ENCODE measurements around the gene ARMC12.

ARMC12 gene

DNA sequence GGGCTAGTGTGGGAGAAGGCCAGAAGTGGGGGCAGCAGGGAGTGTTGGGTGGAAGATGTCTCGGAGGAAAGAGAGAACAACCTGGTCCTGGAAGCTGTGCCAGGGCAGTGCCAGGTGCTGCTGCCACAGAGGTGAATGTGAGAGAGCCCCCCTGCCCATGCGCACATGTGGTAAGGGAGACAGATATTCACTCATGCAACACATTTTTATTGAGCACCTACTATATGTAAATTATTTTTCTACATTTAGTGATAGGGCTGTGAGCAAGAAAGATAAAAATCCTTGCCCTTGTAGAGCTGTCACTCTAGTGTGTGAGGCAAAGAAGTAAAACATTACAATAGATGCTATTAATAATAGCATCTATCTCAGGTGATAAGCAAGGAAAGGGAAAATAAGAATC is 44.5 kb downstream of the ARMC12 start:
- TF ChIP-seq, protein P1, sequence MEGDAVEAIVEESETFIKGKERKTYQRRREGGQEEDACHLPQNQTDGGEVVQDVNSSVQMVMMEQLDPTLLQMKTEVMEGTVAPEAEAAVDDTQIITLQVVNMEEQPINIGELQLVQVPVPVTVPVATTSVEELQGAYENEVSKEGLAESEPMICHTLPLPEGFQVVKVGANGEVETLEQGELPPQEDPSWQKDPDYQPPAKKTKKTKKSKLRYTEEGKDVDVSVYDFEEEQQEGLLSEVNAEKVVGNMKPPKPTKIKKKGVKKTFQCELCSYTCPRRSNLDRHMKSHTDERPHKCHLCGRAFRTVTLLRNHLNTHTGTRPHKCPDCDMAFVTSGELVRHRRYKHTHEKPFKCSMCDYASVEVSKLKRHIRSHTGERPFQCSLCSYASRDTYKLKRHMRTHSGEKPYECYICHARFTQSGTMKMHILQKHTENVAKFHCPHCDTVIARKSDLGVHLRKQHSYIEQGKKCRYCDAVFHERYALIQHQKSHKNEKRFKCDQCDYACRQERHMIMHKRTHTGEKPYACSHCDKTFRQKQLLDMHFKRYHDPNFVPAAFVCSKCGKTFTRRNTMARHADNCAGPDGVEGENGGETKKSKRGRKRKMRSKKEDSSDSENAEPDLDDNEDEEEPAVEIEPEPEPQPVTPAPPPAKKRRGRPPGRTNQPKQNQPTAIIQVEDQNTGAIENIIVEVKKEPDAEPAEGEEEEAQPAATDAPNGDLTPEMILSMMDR (conservative IDR thresholded peaks at IDR 0.05; ENCODE audit: low read depth), result no peak
- H3K27ac ChIP-seq, result no peak overlapping the region
- ChIA-PET CTCF (no interaction called here), POLR2A (ENCODE audit: low non-redundant PET) (no interaction called here)
- no peak for DNase-seq (ENCODE audit: low spot score)

DNA sequence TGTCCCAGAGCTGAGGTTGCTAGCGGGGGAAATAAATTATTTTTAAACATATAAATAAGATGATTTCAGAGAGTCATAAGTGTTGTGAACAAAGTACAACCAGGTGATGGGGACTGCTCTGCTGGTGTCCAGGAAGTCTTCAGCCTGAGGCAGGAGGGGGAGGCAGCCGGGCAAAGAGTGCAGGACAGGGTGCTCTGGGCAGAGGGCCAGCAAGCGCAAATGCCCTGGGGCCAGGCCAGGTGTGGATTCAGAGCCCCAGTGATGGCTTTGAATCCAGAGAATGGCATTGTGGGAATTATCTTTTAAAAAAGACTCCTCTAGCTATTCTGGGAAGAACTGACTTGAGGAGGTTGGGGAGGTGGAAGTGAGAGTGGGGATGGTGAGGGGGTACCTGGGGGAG is 45.6 kb downstream of the ARMC12 start:
- POLR2A ChIA-PET (ENCODE audit: low non-redundant PET), result interaction anchor here (0.6 kb wide), 1 partner anchor 24 kb away, joined by 6 read pairs; no protein-coding TSS in a partner anchor
- peak; percentile 73 for DNase-seq (ENCODE audit: low spot score)

DNA sequence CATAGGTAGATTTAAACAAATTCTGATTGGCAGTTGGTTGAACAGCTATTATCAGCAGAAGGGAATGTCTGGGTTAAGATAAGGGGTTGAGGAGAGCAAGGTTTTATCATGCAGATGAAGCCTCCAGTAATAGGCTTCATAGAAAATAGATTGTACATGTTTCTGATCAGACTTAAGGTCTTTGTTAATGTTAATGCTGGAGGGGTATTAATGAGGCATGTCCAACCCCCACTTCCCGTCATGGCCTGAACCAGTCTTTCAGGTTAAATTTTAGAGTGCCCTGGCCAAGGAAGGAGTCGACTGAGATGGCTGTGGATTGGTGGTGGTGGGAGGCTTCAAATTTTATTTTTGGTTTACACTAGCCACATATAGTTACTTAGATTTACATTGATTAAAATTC is 47.4 kb downstream of the ARMC12 start:
- no peak for DNase-seq (ENCODE audit: low spot score)
- ChIA-PET POLR2A (ENCODE audit: low non-redundant PET) (no interaction called here), CTCF (no interaction called here)
- TF ChIP-seq, protein P1 (conservative IDR thresholded peaks at IDR 0.05; ENCODE audit: low read depth), result no peak
- no peak overlapping the region for H3K27ac ChIP-seq

More for the DNA sequence above, 45.6 kb downstream of the ARMC12 start:
- TF ChIP-seq, protein P1 (conservative IDR thresholded peaks at IDR 0.05; ENCODE audit: low read depth), result no peak
- CTCF ChIA-PET, result no interaction called here
- no peak overlapping the region for H3K27ac ChIP-seq

DNA sequence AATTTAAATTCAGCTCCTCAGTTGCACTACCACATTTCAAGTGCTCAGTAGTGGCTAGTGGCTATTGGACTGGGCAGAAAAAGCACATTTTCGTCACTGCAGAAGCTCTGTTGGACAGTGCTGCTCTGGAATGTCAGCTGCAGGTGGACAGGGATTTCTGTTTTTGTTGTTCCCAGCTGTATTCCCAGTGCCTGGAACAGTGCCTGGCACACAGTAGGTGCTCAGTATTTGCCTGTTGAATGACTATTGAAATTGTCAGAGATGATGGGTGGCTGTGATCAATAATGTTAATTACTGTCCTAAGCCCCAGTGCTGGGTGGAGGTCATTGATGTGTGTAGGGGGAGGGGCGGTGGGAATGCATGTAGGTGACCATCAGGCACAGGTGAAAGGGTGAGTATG is 49.4 kb downstream of the ARMC12 start:
- no peak for DNase-seq (ENCODE audit: low spot score)
- no peak overlapping the region for H3K27ac ChIP-seq
- TF ChIP-seq, protein P1 (conservative IDR thresholded peaks at IDR 0.05; ENCODE audit: low read depth), result no peak
- CTCF ChIA-PET, result no interaction called here
- POLR2A ChIA-PET (ENCODE audit: low non-redundant PET), result no interaction called here

DNA sequence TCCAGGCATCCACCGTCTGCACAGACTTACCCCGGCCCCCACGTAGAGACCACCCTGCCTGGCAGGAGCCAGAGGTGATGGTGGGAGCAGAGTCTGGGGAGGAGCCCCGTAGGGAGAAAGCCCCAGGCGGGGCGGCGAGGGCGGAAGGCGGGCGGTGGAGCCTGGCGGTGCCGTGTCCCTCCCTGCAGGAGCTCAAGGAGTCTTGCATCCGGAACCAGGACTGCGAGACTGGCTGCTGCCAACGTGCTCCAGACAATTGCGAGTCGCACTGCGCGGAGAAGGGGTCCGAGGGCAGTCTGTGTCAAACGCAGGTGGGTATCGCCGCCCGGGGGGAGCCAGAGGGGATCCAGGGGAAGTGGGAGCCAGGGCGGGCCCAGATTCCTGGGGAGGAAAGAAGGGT is 50.0 kb downstream of the ARMC12 start:
- no peak for DNase-seq (ENCODE audit: low spot score)
- TF ChIP-seq, protein P1 (conservative IDR thresholded peaks at IDR 0.05; ENCODE audit: low read depth), result no peak
- POLR2A ChIA-PET (ENCODE audit: low non-redundant PET), result no interaction called here
- no peak overlapping the region for H3K27ac ChIP-seq
- CTCF ChIA-PET, result no interaction called here

DNA sequence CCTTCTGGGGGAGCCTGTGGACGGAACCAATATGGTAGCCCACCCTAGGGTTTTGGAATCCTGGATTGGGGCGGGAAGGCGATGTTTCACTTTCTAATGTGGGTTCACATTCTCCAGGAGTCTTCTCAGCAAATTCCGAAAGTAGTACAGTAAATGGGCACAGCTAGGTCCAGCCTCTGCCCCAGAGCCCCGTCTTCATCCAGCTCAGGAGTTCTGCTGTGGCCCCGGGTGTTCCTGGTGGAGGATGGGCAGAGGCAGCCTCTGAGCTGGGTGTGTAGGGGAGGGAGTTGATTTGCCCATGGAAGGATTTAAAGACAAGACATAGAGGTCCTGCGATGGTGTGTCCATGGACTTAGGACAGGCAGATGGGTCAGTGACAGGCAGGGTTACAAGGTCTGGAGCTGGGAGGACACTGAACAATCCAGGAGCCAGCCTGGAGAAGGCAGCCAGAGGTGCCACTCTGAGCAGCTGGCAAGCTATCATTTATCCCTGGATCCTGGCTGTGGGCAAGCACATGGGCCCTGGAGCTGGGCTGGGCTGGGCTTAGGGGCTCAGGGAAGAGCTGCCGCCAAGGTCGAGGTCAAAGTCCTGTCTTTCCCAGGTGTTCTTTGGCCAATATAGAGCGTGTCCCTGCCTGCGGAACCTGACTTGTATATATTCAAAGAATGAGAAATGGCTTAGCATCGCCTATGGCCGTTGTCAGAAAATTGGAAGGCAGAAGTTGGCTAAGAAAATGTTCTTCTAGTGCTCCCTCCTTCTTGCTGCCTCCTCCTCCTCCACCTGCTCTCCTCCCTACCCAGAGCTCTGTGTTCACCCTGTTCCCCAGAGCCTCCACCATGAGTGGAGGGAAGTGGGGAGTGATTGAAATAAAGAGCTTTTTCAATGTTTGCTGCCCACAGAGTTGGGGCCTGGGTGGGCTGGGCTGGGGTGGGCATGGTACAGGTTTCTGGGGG is 50.7 kb downstream of the ARMC12 start:
- TF ChIP-seq, protein P1 (conservative IDR thresholded peaks at IDR 0.05; ENCODE audit: low read depth), result no peak
- ChIA-PET CTCF (interaction anchor here (0.5 kb wide), 1 partner anchor 9 kb away, joined by 3 read pairs; no protein-coding TSS in a partner anchor), POLR2A (ENCODE audit: low non-redundant PET) (no interaction called here)
- no peak overlapping the region for H3K27ac ChIP-seq
- DNase-seq (ENCODE audit: low spot score), result no peak
